ENCODE measurements around the gene PCDH9.

GRCh38 chr13:67008075-67008668 is 222.0 kb downstream of the PCDH9 start:
- no peak for TF ChIP-seq CTCF (IDR thresholded peaks at IDR 0.05)
- no peak for TF ChIP-seq POLR2A (IDR thresholded peaks at IDR 0.05)
